Epithelial cell of esophagus (primary cell): ENCODE data around the gene SH2D7.
A peak's percentile ranks its signal among the peaks of the same experiment; 100 is the strongest.

Experiments
- DNase-seq: peaks from one replicate; pipeline ENCODE4 v3.0.0; 2010; ENCODE audit warnings: low read depth
- H3K4me3 ChIP-seq: 2 replicates; pipeline ENCODE4 v1.5.1; 2011; ENCODE audit warnings: mild to moderate bottlenecking, low read length, control low read depth
- CTCF ChIP-seq: IDR thresholded peaks from 2 replicates; pipeline ENCODE4 v1.5.1; 2011; ENCODE audit warnings: low read depth, mild to moderate bottlenecking, low read length, control low read depth, inconsistent platforms; ENCODE audit not compliant: insufficient read depth; ENCODE audit errors: missing control alignments

SH2D7 gene

GRCh38 chr15:78054966-78055365, 37.4 kb upstream of the SH2D7 start:
- no peak for TF ChIP-seq CTCF
- DNase-seq = no peak
- no peak overlapping the region for H3K4me3 ChIP-seq

- peak; percentile 58 for DNase-seq
- H3K4me3 ChIP-seq = no peak overlapping the region
- no peak for TF ChIP-seq CTCF
These were observed 36.2 kb upstream of the SH2D7 start for GRCh38 chr15:78055919-78056713.

- DNase-seq = peak; percentile 54
- H3K4me3 ChIP-seq = no peak overlapping the region
- no peak for TF ChIP-seq CTCF
These were observed 35.6 kb upstream of the SH2D7 start for GRCh38 chr15:78056714-78057269.

DNA sequence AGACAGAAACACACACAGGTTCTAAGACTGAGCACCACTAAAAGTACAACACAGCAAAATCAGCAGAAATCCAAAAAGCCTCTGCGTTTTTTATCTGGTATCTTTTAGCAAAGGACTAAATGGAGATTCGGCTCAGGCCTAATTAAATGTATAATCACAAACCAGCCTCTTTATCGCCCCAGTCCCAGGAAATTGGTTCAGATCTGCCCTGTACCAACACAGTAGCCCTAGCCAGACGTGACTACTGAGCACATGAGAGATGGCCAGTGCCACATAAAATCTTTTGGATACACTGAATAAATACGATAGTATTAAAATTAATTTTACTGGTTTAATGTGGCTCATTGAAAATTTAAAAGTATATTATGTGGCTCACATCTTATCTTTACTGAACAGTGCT, 34.6 kb upstream of the SH2D7 start:
- DNase-seq = no peak
- H3K4me3 ChIP-seq = no peak overlapping the region
- no peak for TF ChIP-seq CTCF

DNA sequence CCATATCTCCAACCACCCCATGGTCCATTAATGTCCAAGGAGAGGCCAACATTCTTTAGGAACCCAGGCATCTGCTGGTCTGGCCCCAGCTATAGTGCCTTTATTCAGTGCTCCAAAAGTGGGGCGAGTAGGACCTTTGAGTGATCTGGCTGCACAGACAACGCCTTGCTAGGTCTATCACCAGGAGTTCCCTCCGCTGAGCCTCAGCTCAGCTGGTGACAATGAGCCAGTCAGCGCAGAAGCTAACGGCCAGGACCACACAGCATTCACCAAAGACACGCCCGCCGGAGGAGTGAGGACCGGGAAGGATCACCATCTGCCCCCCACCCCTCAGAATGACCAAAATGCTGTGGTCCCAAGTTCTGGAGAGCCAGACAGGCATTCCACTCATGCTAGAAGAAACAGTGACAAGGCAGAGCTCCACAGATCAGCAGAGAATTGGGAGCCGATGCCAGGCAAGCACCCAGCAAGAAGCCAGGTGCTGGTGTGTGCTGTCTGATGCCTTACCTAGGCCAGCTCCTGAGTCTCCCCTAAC, 33.9 kb upstream of the SH2D7 start:
- H3K4me3 ChIP-seq = no peak overlapping the region
- no peak for DNase-seq
- TF ChIP-seq CTCF = no peak

GRCh38 chr15:78059110-78059839, 33.1 kb upstream of the SH2D7 start:
- H3K4me3 ChIP-seq = no peak overlapping the region
- TF ChIP-seq CTCF = no peak
- DNase-seq = peak; percentile 61
